Activated naive CD8-positive, alpha-beta T cell treated with anti-CD3 and anti-CD28 coated beads, Interleukin-2, amount 50 U/mL, for 16 hours (primary cell): ENCODE data around the gene SMIM32.

Experiments
- DNase-seq: peaks from one replicate; pipeline ENCODE4 v3.0.0-alpha.2; 2020; ENCODE audit warnings: low read depth, low spot score

The SMIM32 gene

GRCh38 chr5:136192526-136193321 is at the start of gene SMIM32:
Gene SMIM32, minus strand, starts transcription at chr5:136193162. Its CDS starts 638 bp downstream, at chr5:136192524.
- no peak for DNase-seq

- no peak for DNase-seq
Measured at GRCh38 chr5:136242611-136243010, 49.6 kb upstream of the SMIM32 start.

- no peak for DNase-seq
Measured at GRCh38 chr5:136242136-136242535, 49.2 kb upstream of the SMIM32 start.

- DNase-seq: no peak
Measured at GRCh38 chr5:136240894-136241293, 47.9 kb upstream of the SMIM32 start.

GRCh38 chr5:136236479-136237083 is 43.6 kb upstream of the SMIM32 start:
- DNase-seq: no peak

- DNase-seq: no peak
Measured at GRCh38 chr5:136235321-136235720, 42.4 kb upstream of the SMIM32 start.

- no peak for DNase-seq
Measured at GRCh38 chr5:136232316-136232715, 39.4 kb upstream of the SMIM32 start.

- DNase-seq: no peak
Measured at GRCh38 chr5:136230176-136230575, 37.2 kb upstream of the SMIM32 start.

- no peak for DNase-seq
Measured at GRCh38 chr5:136228136-136228757, 35.3 kb upstream of the SMIM32 start.

GRCh38 chr5:136226401-136226800 is 33.4 kb upstream of the SMIM32 start:
- no peak for DNase-seq

GRCh38 chr5:136225796-136226195 is 32.8 kb upstream of the SMIM32 start:
- no peak for DNase-seq

- DNase-seq: no peak
Measured at GRCh38 chr5:136222580-136223235, 29.7 kb upstream of the SMIM32 start.

- DNase-seq: no peak
Measured at GRCh38 chr5:136221340-136221739, 28.4 kb upstream of the SMIM32 start.

GRCh38 chr5:136216230-136216629 is 23.3 kb upstream of the SMIM32 start:
- no peak for DNase-seq

- no peak for DNase-seq
Measured at GRCh38 chr5:136215812-136216211, 22.9 kb upstream of the SMIM32 start.

- DNase-seq: no peak
Measured at GRCh38 chr5:136213919-136214493, 21.0 kb upstream of the SMIM32 start.

GRCh38 chr5:136212252-136212721 is 19.3 kb upstream of the SMIM32 start:
- no peak for DNase-seq

GRCh38 chr5:136211282-136212040 is 18.5 kb upstream of the SMIM32 start:
- DNase-seq: no peak

GRCh38 chr5:136210259-136210658 is 17.3 kb upstream of the SMIM32 start:
- DNase-seq: no peak

- DNase-seq: no peak
Measured at GRCh38 chr5:136209346-136209910, 16.5 kb upstream of the SMIM32 start.

- DNase-seq: no peak
Measured at GRCh38 chr5:136208916-136209315, 16.0 kb upstream of the SMIM32 start.
